ENCODE data around the gene MS4A12.
"Not testable (repeated sequence)": the region's sequence is repeated elsewhere in the genome, so short reads cannot be mapped to it uniquely, and the experiment has no call there.

MS4A12 gene

GRCh38 chr11:60498399-60498798, 5.8 kb downstream of the MS4A12 start:
- DNase-seq (ENCODE audit: low read depth): no peak
- TF ChIP-seq CTCF (conservative IDR thresholded peaks at IDR 0.05; ENCODE audit: low read length): no peak
- no peak overlapping the region for H3K4me3 ChIP-seq (ENCODE audit: low read length)

GRCh38 chr11:60498853-60499252, 6.3 kb downstream of the MS4A12 start:
- TF ChIP-seq CTCF (conservative IDR thresholded peaks at IDR 0.05; ENCODE audit: low read length): no peak
- H3K4me3 ChIP-seq (ENCODE audit: low read length): no peak overlapping the region
- no peak for DNase-seq (ENCODE audit: low read depth)

GRCh38 chr11:60500276-60500910, 7.8 kb downstream of the MS4A12 start:
- no peak for DNase-seq (ENCODE audit: low read depth)
- TF ChIP-seq CTCF (conservative IDR thresholded peaks at IDR 0.05; ENCODE audit: low read length): no peak
- H3K4me3 ChIP-seq (ENCODE audit: low read length): no peak overlapping the region

GRCh38 chr11:60502221-60502775, 9.7 kb downstream of the MS4A12 start:
- no peak overlapping the region for H3K4me3 ChIP-seq (ENCODE audit: low read length)
- no peak for DNase-seq (ENCODE audit: low read depth)
- TF ChIP-seq CTCF (conservative IDR thresholded peaks at IDR 0.05; ENCODE audit: low read length): no peak

- no peak for DNase-seq (ENCODE audit: low read depth)
- TF ChIP-seq CTCF (conservative IDR thresholded peaks at IDR 0.05; ENCODE audit: low read length): no peak
- no peak overlapping the region for H3K4me3 ChIP-seq (ENCODE audit: low read length)
Observed at GRCh38 chr11:60504219-60504905, 11.8 kb downstream of the MS4A12 start.

- DNase-seq (ENCODE audit: low read depth); H3K4me3 ChIP-seq (ENCODE audit: low read length): not testable (repeated sequence)
Observed at GRCh38 chr11:60509609-60510008, 17.0 kb downstream of the MS4A12 start.

GRCh38 chr11:60510209-60510608, 17.6 kb downstream of the MS4A12 start:
- DNase-seq (ENCODE audit: low read depth); H3K4me3 ChIP-seq (ENCODE audit: low read length): not testable (repeated sequence)

- no peak for TF ChIP-seq CTCF (conservative IDR thresholded peaks at IDR 0.05; ENCODE audit: low read length)
- no peak overlapping the region for H3K4me3 ChIP-seq (ENCODE audit: low read length)
- DNase-seq (ENCODE audit: low read depth): no peak
Observed at GRCh38 chr11:60511393-60511792, 18.8 kb downstream of the MS4A12 start.

All from AG10803 (cell line).